NCI-H446 treated with DMSO at 0.1 percent for 48 hours (cell line): ENCODE results near the gene SYT17.

Source experiments
- DNase-seq: peaks from one replicate; lab custom pipeline; 2025; lab: John Stamatoyannopoulos, UW

The SYT17 gene

GRCh38 chr16:19167710-19168370, at the start of gene SYT17:
Gene SYT17 (plus strand): TSS chr16:19168240. CDS start chr16:19168647, 407 bp downstream.
- DNase-seq = no peak

DNA sequence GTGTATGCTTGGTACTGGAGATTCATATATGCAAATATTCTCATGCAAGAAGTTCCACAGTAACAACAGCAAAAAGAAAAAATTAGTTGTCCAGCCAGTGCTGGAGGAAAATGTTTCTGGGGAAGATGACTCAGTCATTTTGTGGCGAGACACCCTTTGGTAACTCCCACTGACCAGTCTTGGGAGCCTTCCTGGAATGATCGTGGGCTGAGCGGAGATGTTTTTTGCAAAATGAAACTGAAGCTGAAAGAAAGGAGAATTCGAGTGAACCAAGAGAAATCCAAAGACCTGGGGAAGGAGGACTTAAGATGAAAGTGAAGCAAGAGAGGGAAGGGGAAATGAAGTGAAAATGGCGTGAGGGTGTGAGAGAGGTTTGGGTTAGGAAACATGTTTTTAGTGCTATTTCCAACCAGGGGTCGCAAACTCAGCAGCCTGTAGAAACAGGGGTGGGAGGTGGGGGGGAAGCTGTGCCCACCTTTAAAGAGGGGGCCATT, 49.1 kb upstream of the SYT17 start:
- DNase-seq = no peak

GRCh38 chr16:19119564-19119963, 48.5 kb upstream of the SYT17 start:
- DNase-seq = no peak

- DNase-seq = no peak
These were observed 44.4 kb upstream of the SYT17 start for GRCh38 chr16:19123535-19124178.

GRCh38 chr16:19126300-19126699, 41.7 kb upstream of the SYT17 start:
- DNase-seq = no peak

GRCh38 chr16:19127205-19127604, 40.8 kb upstream of the SYT17 start:
- DNase-seq = no peak

DNA sequence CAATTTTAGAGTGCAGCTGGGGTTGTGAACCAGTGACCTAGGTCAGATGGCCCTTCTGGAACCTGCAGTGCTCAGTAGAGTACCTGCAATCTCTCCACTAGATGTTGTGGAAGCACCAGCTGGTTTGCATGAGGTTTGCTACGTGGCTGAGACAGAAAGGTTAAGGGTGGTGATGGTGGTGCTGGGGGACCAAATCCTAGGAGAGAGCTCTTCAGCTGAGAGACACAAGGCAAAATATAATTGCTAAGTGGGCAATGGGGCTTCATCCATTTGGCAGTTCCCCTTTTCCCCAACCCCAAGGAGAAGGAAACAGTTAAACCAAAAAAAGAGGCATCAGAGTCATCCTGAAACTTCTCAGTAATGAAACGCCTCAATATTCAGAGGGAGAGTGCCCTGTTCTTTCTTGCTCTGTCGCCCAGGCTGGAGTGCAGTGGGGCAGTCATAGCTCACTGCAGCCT, 40.3 kb upstream of the SYT17 start:
- no peak for DNase-seq

GRCh38 chr16:19128454-19129200, 39.4 kb upstream of the SYT17 start:
- DNase-seq = no peak

- DNase-seq = no peak
These were observed 37.7 kb upstream of the SYT17 start for GRCh38 chr16:19130385-19130784.

DNA sequence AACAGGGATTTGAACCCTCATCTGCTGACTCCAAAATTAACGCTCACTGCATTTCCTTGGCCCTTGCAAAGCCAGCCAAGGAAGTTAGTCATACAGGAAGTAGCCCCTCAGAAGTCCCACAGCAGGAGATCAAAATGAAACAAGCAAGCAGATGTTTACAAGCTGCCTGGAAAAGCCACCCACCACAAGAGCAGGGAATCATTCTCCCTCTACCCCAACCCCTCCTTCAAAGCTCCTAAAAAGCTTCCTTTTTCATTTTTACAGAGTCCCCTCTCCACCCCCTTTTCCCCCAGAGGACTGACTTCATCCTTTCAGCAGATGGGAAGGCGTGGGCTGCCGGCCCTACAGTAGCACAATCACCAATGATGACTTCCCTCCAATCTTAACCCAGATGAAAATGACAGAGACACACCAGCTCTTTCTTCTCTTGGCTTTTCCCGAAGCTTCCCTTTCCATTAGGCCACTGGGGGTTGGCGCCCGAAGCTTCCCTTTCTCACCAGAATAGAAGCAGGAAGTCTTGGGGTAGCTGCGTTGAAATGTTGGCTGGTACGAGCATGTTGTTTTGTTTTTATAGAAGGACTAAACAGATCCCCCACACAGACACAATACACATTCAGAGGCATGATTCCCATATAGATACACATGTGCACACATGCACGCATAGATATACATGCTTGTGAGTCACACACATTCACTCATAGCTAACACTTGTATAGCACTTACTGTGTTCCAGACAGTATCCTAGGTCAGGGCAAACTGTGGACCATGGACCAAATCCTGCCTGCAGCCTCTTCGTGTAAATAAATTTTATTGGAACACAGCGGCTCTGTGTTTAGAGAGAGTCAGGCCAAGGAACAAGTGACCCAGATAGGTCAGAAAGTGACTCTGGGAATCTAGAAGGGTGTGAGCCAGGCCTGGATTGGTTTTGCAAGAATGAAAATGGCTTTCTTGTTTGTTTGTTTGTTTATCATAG, 36.9 kb upstream of the SYT17 start:
- no peak for DNase-seq

GRCh38 chr16:19131825-19132218, 36.2 kb upstream of the SYT17 start:
- no peak for DNase-seq

- no peak for DNase-seq
These were observed 35.8 kb upstream of the SYT17 start for GRCh38 chr16:19132255-19132654.

- DNase-seq = no peak
These were observed 35.1 kb upstream of the SYT17 start for GRCh38 chr16:19132898-19133297.

GRCh38 chr16:19133600-19133999, 34.4 kb upstream of the SYT17 start:
- DNase-seq = no peak

- no peak for DNase-seq
These were observed 32.7 kb upstream of the SYT17 start for GRCh38 chr16:19135201-19135842.

- no peak for DNase-seq
These were observed 32.1 kb upstream of the SYT17 start for GRCh38 chr16:19135896-19136438.

DNA sequence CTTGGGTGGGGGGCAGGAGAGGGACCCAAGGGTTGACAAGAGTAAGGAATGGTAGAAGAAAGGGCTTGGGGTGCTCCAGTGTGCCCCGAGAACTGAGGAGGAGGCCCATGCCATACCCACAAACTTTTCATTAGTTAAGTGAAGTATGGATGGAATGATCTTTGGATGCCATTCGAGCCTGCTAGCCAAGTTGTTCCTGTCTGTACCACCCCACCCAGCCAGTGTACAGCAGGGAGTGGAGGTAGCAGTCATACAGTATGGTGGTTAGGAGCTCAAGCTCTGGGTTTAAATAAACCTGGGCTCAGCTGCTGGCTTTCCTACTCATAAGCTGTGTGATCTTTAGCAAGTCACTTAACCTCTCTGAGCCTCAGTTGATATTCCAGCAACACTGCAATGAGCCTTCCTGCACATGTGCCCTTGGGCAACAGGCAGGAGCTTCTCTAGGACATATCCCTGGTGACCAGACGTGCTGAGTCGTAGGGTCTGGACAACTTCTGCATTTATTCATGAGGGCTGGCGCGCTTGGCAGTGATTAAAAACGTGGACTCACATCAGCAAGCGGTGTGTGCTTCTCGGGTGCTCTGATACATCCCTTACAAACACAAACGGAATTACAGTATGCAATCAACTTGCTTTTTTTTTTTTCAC, 31.4 kb upstream of the SYT17 start:
- DNase-seq = no peak

- no peak for DNase-seq
These were observed 30.6 kb upstream of the SYT17 start for GRCh38 chr16:19137201-19138128.

- no peak for DNase-seq
These were observed 29.4 kb upstream of the SYT17 start for GRCh38 chr16:19138601-19139000.
